SK-N-MC (cell line): Measurements from ENCODE around the gene SRGAP1.
A peak's percentile ranks its signal among the peaks of the same experiment; 100 is the strongest.

Experiments
- DNase-seq: peaks from one replicate; pipeline ENCODE4 v3.0.0-alpha.2; 2011; ENCODE audit warnings: low read depth, low spot score
- H3K27ac ChIP-seq: fragments of 200-600 bp; sonication (generic); 2 replicates; pipeline ENCODE4 v1.5.1; 2016; ENCODE audit warnings: mixed run types
- H3K36me3 ChIP-seq: fragments of 200-600 bp; sonication (generic); 2 replicates; pipeline ENCODE4 v1.6.1; 2017; ENCODE audit warnings: antibody characterized with exemption, low read length, mixed read lengths; ENCODE audit not compliant: insufficient read depth
- H3K4me3 ChIP-seq: fragments of 200-600 bp; sonication (generic); 2 replicates; pipeline ENCODE4 v1.5.1; 2016
- H3K9ac ChIP-seq: fragments of 200-600 bp; sonication (generic); 2 replicates; pipeline ENCODE4 v1.8.0; 2017; ENCODE audit warnings: mixed run types, mixed read lengths; ENCODE audit not compliant: insufficient read length
- H3K9me3 ChIP-seq: fragments of 200-600 bp; sonication (generic); 2 replicates; pipeline ENCODE4 v1.6.1; 2017; ENCODE audit warnings: low read depth, mild to moderate bottlenecking, antibody characterized with exemption, low read length, moderate library complexity, mixed read lengths
- EZH2 ChIP-seq: fragments of 200-600 bp; sonication (generic); IDR thresholded peaks from one replicate; pipeline ENCODE4 v1.6.1; 2017; ENCODE audit warnings: antibody characterized with exemption
- FOXP2 ChIP-seq: optimal IDR thresholded peaks from 2 replicates; pipeline ENCODE3; 2011; ENCODE audit warnings: mild to moderate bottlenecking, moderate library complexity; ENCODE audit not compliant: insufficient read depth; ENCODE audit errors: extremely low read length, control extremely low read depth
- POLR2AphosphoS5 ChIP-seq: IDR thresholded peaks from 2 replicates; pipeline ENCODE4 v1.6.1; 2012; ENCODE audit warnings: mild to moderate bottlenecking, low read depth, low read length, borderline replicate concordance

SRGAP1 gene

GRCh38 chr12:63913929-63914328 is 69.4 kb downstream of the SRGAP1 start:
- DNase-seq, result no peak
- TF ChIP-seq FOXP2, result no peak
- TF ChIP-seq EZH2, result no peak
- no peak for TF ChIP-seq POLR2AphosphoS5
- no peaks in the 10 kb centered on the region for H3K9me3 ChIP-seq
- H3K4me3 ChIP-seq, result peak overlapping the region; percentile 73; the same call in 1 of the 2 replicates
- peak overlapping the region; percentile 95; the same call in 1 of the 2 replicates for H3K27ac ChIP-seq
- no peaks in the 10 kb centered on the region for H3K36me3 ChIP-seq
- no peak overlapping the region for H3K9ac ChIP-seq

DNA sequence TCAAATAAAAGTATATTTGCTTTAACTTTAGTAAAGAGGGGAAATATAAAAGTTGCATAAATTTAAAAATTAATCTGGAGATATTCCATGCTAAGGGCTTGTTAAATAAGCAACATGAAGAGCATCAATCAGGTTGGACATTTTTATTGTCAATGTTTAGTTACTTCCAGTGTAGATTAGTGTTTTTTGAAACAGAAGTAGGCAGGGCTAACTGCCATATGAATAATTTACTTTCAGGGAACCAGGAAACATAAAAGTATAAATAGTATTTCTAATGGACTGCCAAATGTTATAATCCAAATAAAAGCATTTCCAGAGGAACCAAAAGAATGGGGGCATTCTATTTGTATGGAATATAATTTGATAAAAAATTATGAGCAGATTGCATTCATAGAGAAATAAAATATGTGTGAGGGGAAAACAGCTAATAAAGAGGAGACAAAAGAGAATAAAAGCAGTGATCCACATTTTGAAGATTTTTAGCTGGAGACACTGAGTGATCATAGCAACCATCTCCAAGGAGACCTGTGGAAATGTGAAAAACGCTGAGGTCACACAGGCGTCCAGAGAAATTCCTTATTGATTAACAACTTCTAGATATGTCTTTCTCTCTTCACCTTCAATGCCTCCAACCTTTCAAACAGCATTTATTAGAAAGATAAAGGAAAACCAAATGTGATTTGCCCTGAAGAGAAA is 70.8 kb downstream of the SRGAP1 start:
- H3K9me3 ChIP-seq, result no peaks in the 10 kb centered on the region
- peak overlapping the region; percentile 43 for H3K9ac ChIP-seq
- H3K36me3 ChIP-seq, result no peaks in the 10 kb centered on the region
- DNase-seq, result peak; percentile 73
- peak overlapping the region; percentile 73 for H3K4me3 ChIP-seq
- peak; percentile 42; the same call in 1 of the 2 replicates for TF ChIP-seq POLR2AphosphoS5
- no peak for TF ChIP-seq EZH2
- no peak for TF ChIP-seq FOXP2
- H3K27ac ChIP-seq, result peak overlapping the region; percentile 95

- H3K4me3 ChIP-seq, result no peak overlapping the region
- no peak for DNase-seq
- no peaks in the 10 kb centered on the region for H3K9me3 ChIP-seq
- TF ChIP-seq EZH2, result no peak
- H3K9ac ChIP-seq, result no peak overlapping the region
- H3K36me3 ChIP-seq, result no peaks in the 10 kb centered on the region
- peak overlapping the region; percentile 95; the same call in 1 of the 2 replicates for H3K27ac ChIP-seq
Measured at GRCh38 chr12:63916561-63917476, 72.3 kb downstream of the SRGAP1 start.

- Histone ChIP-seq H3K9ac (no peak overlapping the region), H3K4me3 (no peak overlapping the region), H3K9me3 (no peaks in the 10 kb centered on the region), H3K36me3 (no peaks in the 10 kb centered on the region), H3K27ac (peak overlapping the region; percentile 67; the same call in 1 of the 2 replicates)
- TF ChIP-seq POLR2AphosphoS5, result no peak
- TF ChIP-seq EZH2, result no peak
- no peak for TF ChIP-seq FOXP2
- no peak for DNase-seq
Measured at GRCh38 chr12:63917477-63917862, 73.0 kb downstream of the SRGAP1 start.

DNA sequence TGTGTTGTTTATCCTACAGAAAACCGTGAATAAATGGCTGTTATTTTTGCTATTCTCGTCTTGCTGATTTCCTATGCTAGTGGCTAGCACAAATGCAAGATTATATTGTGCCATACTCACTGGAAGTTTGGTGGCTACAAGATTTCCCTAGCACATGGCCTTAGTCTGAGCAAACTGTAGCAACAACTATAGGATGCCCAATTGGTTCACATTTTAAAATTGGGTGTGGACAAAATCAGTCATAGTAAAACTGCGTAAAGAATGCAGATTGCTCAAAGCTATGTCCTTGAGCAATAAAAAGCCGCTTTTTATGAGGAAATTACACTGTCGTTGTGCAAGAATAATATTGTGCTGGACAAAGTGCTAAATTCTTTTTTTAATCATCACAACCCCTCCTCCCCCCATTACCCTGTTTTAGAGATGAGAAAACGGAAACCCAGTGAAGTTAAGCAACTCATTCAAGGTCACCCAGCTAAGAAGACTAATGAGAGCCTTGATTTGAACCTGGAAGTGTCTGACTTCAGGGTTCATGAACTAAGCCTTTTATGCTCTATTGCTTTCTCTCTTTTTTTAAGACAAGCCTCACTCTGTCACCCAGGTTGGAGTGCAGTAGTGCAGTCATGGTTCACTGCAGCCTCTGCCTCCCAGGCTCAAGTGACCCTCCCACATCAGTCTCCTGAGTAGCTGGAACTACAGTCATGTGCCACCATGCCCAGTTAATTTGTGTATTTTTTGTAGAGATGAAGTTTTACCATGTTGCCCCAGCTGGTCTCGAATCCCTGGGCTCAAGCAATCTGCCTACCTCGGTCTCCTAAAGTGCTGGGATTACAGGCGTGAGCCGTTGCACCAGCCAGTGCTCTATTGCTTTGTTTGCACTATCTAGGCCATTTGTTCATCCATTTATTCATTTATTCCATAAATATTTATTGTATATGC is 73.6 kb downstream of the SRGAP1 start:
- Histone ChIP-seq H3K27ac (peak overlapping the region; percentile 67), H3K4me3 (peak overlapping the region; percentile 40; the same call in 1 of the 2 replicates), H3K9ac (no peak overlapping the region), H3K36me3 (no peaks in the 10 kb centered on the region), H3K9me3 (no peaks in the 10 kb centered on the region)
- TF ChIP-seq EZH2 (no peak), FOXP2 (no peak), POLR2AphosphoS5 (no peak)
- no peak for DNase-seq

DNA sequence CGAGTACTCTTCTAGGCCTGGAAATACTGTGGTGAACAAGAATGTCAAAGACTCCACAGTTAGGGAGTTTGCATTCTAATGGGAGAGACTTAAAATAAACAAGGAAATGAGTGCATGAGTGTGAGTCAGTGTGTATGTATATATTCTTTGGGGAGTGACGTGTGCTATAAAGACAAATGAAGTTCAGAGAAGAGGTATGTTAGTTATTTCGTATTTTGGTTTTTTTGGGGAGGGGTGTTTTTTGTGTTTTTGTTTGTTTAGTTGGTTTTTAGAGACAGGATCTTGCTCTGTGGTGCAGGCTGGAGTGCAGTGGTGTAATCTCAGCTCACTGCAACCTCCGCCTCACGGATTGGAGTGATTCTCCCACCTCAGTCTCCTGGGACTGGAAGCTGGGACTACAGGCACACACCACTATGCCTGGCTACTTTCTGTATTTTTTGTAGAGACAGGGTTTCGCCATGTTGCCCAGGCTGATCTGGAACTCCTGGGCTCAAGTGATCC is 74.3 kb downstream of the SRGAP1 start:
- TF ChIP-seq FOXP2, result no peak
- TF ChIP-seq POLR2AphosphoS5, result no peak
- no peak for TF ChIP-seq EZH2
- H3K27ac ChIP-seq, result peak overlapping the region; percentile 67
- no peaks in the 10 kb centered on the region for H3K9me3 ChIP-seq
- no peak overlapping the region for H3K9ac ChIP-seq
- no peak for DNase-seq
- H3K36me3 ChIP-seq, result no peaks in the 10 kb centered on the region
- H3K4me3 ChIP-seq, result no peak overlapping the region

- H3K4me3 ChIP-seq, result no peak overlapping the region
- TF ChIP-seq FOXP2 (no peak), POLR2AphosphoS5 (no peak), EZH2 (no peak)
- no peak for DNase-seq
- no peak overlapping the region for H3K27ac ChIP-seq
- no peaks in the 10 kb centered on the region for H3K36me3 ChIP-seq
- H3K9me3 ChIP-seq, result no peaks in the 10 kb centered on the region
- no peak overlapping the region for H3K9ac ChIP-seq
Measured at GRCh38 chr12:63919756-63920155, 75.3 kb downstream of the SRGAP1 start.
